Fibroblast of skin of back (primary cell): ENCODE data around the gene FAM168A.
A peak's percentile ranks its signal among the peaks of the same experiment; 100 is the strongest.
"Not testable (repeated sequence)": the region's sequence is repeated elsewhere in the genome, so short reads cannot be mapped to it uniquely, and the experiment has no call there.

Experiments
- DNase-seq: peaks from one replicate; pipeline ENCODE4 v3.0.0-alpha.2; 2013

Gene FAM168A

GRCh38 chr11:73466643-73467042 lies 131.3 kb downstream of the FAM168A start:
- DNase-seq = no peak

DNA sequence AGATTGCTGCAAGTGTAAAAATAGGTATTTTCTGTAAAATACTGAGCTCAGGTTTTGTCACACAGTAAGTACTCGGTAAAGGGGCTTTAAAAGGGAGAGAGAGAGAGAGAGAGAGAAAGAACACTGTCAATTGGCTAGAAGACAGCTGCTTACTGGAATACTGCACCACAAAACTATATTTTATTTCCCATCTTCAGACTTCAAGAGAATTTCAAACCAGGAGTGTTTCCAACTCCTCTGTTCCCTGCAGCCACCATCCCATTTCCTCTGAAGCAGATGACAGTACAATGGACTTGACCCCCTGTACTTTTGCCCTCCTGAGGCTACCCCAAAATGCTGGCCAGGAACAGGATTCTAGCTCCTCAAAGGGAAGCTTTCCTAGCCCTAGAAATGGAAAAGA lies 132.0 kb downstream of the FAM168A start:
- no peak for DNase-seq

- DNase-seq = peak; percentile 35
Measured at GRCh38 chr11:73465023-73465675, 132.8 kb downstream of the FAM168A start.

DNA sequence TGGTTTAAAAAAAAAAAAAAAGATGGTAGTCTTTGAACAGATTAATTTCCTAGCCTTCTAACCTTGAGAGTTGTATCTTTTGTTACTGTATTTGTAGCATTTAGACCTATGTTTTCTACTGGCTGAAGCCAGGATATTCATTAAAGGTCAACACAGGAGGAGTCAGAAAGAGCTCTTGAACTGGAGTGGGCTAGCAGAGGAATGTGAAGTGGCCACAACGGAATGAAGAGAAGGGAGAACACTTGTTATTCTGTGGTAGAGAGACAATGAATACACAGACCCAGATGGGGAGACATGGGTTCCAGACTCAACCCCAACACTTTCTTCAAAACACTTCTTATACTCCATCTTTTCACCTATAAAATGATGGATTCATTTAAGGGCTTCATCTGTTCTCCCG lies 133.6 kb downstream of the FAM168A start:
- DNase-seq = peak; percentile 27

- peak; percentile 75 for DNase-seq
Measured at GRCh38 chr11:73463359-73463758, 134.6 kb downstream of the FAM168A start.

DNA sequence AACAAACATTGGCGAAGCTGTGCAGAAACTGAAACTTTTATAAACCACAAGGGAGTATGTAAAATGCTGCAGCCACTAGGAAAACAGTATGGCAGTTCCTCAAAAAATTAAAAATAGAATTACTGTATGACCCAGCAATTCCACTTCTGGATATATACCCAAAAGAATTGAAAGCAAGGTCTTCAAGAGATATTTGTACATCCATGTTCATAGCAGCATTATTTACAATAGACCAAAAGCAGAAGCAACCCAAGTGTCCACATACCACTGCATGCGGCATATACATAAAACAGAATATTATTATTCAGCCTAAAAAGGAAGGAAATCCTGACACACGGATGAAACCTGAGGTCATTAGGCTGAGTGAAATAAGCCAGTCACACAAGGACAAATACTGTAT lies 135.9 kb downstream of the FAM168A start:
- DNase-seq = peak; percentile 14

DNA sequence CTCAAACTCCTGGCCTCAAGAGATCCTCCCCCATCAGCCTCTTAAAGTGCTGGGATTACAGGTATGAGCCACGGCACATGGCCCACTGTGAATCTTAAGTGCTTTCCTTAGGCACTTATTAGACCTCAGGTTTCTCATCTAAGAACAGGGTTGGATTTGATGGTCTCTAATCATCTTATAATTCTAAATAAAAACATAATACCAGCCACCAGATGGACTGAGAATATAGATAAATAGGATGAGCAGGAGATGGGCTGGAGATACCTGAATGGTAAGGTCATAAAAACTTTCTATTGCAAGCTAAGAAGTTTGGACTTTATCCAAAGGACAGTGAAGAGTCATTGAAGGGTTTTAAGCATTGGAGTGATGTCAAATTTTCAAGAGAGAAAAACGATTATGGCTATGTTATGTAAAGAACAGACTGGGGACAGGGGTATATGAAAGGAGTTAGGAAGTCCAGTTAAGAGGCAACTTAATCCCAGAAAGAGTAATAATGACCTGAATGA lies 136.5 kb downstream of the FAM168A start:
- peak; percentile 36 for DNase-seq

DNA sequence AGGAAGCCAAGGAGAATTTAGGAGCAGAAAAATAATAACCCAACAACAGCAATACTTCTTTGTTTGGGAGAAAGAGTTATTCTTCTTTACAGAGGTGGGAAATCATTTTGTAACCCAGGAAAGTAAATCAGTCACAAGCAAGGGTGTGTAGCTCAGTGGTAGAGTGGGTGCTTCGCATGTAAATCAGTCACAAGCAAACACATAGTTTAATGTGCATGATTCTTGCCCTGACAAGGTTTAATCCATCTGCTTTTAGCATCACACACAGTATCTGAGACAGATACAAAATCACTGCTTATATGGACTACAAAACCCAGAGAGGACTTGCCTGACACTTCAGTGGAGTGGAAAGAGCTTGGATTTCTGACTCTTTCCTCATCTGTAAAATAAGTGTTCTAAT lies 139.7 kb downstream of the FAM168A start:
- no peak for DNase-seq

GRCh38 chr11:73454987-73455386 lies 142.9 kb downstream of the FAM168A start:
- DNase-seq = no peak

DNA sequence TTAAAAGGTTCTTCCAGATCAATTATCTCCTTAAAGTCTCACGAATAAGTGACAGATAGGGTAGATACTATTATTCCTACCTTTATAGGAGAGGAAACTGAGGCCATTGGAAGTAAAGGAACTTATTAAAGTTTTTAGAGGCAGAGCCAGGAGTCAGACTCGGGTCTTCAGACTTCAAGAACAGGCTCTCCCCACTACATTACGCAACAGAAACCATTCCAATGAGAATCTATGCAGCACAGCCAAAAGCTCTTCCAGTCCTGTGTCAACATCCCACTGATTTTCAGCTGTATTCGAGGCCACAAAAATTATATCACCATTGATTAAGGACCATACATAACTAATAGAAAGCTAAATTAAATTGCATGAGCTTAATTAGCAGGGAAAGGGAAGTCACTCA lies 144.3 kb downstream of the FAM168A start:
- DNase-seq = no peak

DNA sequence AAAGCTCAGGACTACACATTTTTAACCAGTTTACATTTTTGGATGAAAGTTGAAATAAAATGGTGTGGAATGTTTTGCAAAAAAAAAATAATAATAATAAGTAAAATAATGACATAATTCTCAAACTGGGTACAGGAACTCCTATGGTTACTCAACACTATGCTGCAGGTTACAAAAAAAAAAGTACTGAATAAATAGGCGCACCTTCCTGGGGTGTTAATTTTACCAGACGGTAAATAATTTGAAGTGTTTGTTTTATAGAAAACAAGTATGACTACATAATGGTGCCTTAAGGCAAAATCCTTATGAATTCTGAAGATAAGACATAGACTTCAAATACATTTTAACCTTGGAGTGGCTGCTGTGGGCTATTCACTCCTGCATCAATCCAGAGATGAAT lies 145.2 kb downstream of the FAM168A start:
- no peak for DNase-seq

- no peak for DNase-seq
Measured at GRCh38 chr11:73451896-73452295, 146.0 kb downstream of the FAM168A start.

GRCh38 chr11:73446766-73447165 lies 151.1 kb downstream of the FAM168A start:
- no peak for DNase-seq

- DNase-seq = no peak
Measured at GRCh38 chr11:73445980-73446379, 151.9 kb downstream of the FAM168A start.

DNA sequence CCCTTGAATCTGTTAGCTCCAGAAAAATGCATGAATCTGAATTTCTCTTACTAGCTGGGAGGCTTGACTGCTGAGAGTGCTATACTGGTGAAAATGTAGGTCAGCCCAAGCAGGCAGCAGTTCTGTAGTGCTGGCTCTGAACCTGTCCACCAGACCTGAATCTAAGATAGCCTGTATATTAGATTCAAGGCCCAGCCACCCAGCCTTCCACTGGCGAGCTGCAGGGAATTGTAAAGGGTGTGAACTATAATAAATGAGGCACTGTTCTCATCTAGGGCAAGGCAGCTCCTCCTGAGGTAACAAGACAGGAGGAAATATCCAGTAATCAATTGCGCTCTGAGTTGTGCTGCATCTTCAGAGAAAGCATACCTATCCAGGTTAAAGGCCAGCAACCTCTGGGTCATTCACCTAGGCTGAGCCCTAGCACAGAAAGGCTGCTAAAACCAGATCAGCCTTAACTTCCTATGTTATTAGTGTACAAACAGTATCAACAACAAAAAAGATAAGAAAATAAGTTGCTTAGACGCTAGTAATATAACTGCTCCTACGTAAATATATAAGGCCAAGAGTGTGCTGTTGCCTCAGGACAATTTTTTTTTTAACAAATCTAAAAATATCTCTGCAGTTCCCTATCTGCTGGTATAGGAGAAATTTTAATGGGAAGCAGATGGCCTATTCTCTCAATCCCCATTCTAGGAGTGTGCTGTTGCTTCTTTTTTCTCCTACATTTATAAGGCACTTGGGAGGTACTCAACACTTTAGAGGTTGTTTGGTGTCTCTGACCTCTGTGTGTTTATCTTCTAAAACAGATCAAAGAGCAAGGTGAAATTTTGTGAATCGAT lies 158.7 kb downstream of the FAM168A start:
- DNase-seq = peak; percentile 62

DNA sequence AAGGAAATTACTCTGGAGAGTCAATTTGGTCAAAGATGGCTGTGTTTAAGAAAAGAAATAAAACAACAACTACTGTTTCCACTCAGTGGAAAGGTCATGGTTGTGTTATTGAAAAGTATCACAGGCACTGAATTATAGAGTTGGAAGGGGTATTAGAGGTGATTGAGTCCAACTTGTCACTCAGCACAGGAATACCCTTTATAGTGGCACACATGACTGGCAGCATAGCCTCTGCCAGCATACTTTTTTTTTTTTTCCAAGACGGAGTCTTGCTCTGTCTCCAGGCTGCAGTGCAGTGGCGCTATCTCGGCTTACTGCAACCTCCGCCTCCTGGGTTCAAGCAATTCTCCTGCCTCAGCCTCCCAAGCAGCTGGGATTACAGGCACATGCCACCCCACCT lies 161.1 kb downstream of the FAM168A start:
- not testable (repeated sequence) for DNase-seq

- DNase-seq = no peak
Measured at GRCh38 chr11:73431396-73431795, 166.5 kb downstream of the FAM168A start.

GRCh38 chr11:73430326-73430725 lies 167.6 kb downstream of the FAM168A start:
- no peak for DNase-seq

GRCh38 chr11:73429121-73429750 lies 168.7 kb downstream of the FAM168A start:
- peak; percentile 74 for DNase-seq

GRCh38 chr11:73428699-73429098 lies 169.2 kb downstream of the FAM168A start:
- DNase-seq = peak; percentile 59

DNA sequence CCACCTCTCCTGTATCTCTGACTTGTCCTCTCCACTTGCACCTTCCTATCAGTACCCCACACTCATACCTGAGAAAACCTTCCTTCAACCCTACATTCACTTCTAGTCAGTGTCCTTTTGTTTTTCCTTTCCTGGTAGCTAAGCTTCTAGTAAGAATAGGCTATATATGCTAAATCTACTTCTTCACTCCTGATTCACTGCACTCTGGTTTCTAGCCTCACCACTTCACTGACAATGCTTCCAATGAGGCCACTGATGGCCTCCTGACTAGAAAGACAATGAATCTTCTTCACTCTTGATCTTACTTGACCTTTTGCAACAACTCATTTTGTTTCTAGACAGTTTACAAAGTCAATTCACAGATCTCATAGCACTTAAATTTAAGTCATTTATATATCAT lies 169.7 kb downstream of the FAM168A start:
- no peak for DNase-seq

- DNase-seq = peak; percentile 78
Measured at GRCh38 chr11:73426219-73426850, 171.6 kb downstream of the FAM168A start.

DNA sequence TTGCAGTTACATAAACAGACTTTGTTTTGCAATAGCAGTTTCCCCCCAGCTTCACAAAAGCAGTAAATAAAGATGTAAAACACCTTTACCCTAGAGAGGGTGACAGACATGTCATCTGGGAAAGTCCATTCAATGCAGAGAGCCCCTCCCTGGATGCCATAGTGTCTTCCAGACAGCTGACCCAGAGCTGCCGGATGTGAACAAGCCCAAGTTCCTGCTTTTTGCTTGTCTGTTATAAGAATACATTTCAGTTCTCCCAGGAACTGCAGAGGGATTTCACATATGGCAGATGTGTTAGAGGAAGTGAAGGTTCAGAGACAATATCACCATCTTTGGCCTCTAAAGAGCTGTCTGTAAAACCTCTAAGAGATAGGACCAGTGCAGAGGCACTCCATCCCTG lies 172.8 kb downstream of the FAM168A start:
- no peak for DNase-seq
